Liver (tissue), 9 donors: ENCODE data around the gene ALDH1B1. TPM values are rescaled to one million over a fixed set of nuclear protein-coding genes. Genes with fewer than 3 reads are reported as not detected.

ENCODE experiments used
- DNase-seq: peaks from one replicate; pipeline ENCODE4 v3.0.0-alpha.2; 2017; ENCODE audit warnings: low spot score
- H3K27ac ChIP-seq, 2 donors: one replicate each; pipeline ENCODE4 v1.7.0; 2013; ENCODE audit warnings: inconsistent platforms in 2 of 2, low read length in 2 of 2, control low read depth in 1 of 2, low read depth in 1 of 2, mild to moderate bottlenecking in 1 of 2
- H3K27me3 ChIP-seq, 4 donors: one replicate each; pipeline versions ENCODE4 v1.6.1 to v1.7.0; 2013; ENCODE audit warnings: low read length in 3 of 4, inconsistent platforms in 1 of 4, mild to moderate bottlenecking in 1 of 4, moderate library complexity in 1 of 4; ENCODE audit not compliant: control insufficient read depth in 4 of 4, insufficient read depth in 4 of 4
- H3K36me3 ChIP-seq, 4 donors: one replicate each; pipeline versions ENCODE4 v1.6.1 to v1.7.0; 2013; ENCODE audit warnings: low read length in 3 of 4, mild to moderate bottlenecking in 3 of 4, low read depth in 1 of 4, moderate library complexity in 1 of 4; ENCODE audit not compliant: control insufficient read depth in 4 of 4, insufficient read depth in 3 of 4
- H3K4me1 ChIP-seq, 4 donors: one replicate each; pipeline versions ENCODE4 v1.6.1 to v1.7.0; 2013; ENCODE audit warnings: low read length in 3 of 4, mild to moderate bottlenecking in 3 of 4, moderate library complexity in 1 of 4; ENCODE audit not compliant: control insufficient read depth in 4 of 4, insufficient read depth in 4 of 4
- H3K4me3 ChIP-seq, 3 donors: one replicate each; pipeline versions ENCODE4 v1.6.1 to v1.7.0; 2013; ENCODE audit warnings: low read length in 3 of 3, control low read depth in 1 of 3, low read depth in 1 of 3, mild to moderate bottlenecking in 1 of 3
- H3K9ac ChIP-seq, 2 donors: one replicate each; pipeline ENCODE4 v1.7.0; 2013; ENCODE audit warnings: low read length in 2 of 2, mild to moderate bottlenecking in 2 of 2, moderate library complexity in 2 of 2, control low read depth in 1 of 2, low read depth in 1 of 2
- H3K9me3 ChIP-seq, 4 donors: one replicate each; pipeline versions ENCODE4 v1.6.1 to v1.7.0; 2013; ENCODE audit warnings: low read length in 3 of 4; ENCODE audit not compliant: control insufficient read depth in 4 of 4
- EGR1 ChIP-seq, 2 donors: IDR thresholded peaks; 2 replicates each; pipeline ENCODE4 v1.6.1; 2016 to 2018; ENCODE audit warnings: antibody characterized with exemption in 2 of 2, low read depth in 2 of 2
- FOXA1 ChIP-seq: IDR thresholded peaks from 2 replicates; pipeline ENCODE4 v1.6.1; 2016; ENCODE audit warnings: antibody characterized with exemption
- FOXA2 ChIP-seq: IDR thresholded peaks from 2 replicates; pipeline ENCODE4 v1.6.1; 2016; ENCODE audit warnings: antibody characterized with exemption
- GABPA ChIP-seq, 2 donors: IDR thresholded peaks in 1 of 2; conservative IDR thresholded peaks in 1 of 2; 2 replicates each; pipeline ENCODE4 v1.6.1; 2016; ENCODE audit warnings: antibody characterized with exemption in 2 of 2, mild to moderate bottlenecking in 1 of 2, moderate library complexity in 1 of 2
- HNF4G ChIP-seq: IDR thresholded peaks from 2 replicates; pipeline ENCODE4 v1.6.1; 2016; ENCODE audit warnings: antibody characterized with exemption
- JUND ChIP-seq, 2 donors: IDR thresholded peaks; 2 replicates each; pipeline ENCODE4 v1.6.1; 2016; ENCODE audit warnings: antibody characterized with exemption in 2 of 2
- NR2F2 ChIP-seq: IDR thresholded peaks from 2 replicates; pipeline ENCODE4 v1.6.1; 2016; ENCODE audit warnings: antibody characterized with exemption
- RAD21 ChIP-seq, 2 donors: IDR thresholded peaks; 2 replicates each; pipeline ENCODE4 v1.6.1; 2016; ENCODE audit warnings: antibody characterized with exemption in 2 of 2, mild to moderate bottlenecking in 2 of 2
- RXRA ChIP-seq, 2 donors: IDR thresholded peaks; 2 replicates each; pipeline ENCODE4 v1.6.1; 2017 to 2018; ENCODE audit warnings: antibody characterized with exemption in 2 of 2, mild to moderate bottlenecking in 1 of 2
- SP1 ChIP-seq: IDR thresholded peaks from 2 replicates; pipeline ENCODE4 v1.6.1; 2018; ENCODE audit warnings: antibody characterized with exemption, mild to moderate bottlenecking
- TAF1 ChIP-seq: conservative IDR thresholded peaks from 2 replicates; pipeline ENCODE4 v1.6.1; 2016; ENCODE audit warnings: antibody characterized with exemption, mild to moderate bottlenecking
- YY1 ChIP-seq: IDR thresholded peaks from 2 replicates; pipeline ENCODE4 v1.6.1; 2016; ENCODE audit warnings: antibody characterized with exemption, mild to moderate bottlenecking
- WGBS: extraction: QIAGEN DNeasy Blood & Tissue Kit; methylation state at CpG from one replicate; pipeline ENCODE4 v1.1.7; 2013; 5-methylcytosine and 5-hydroxymethylcytosine counted together
- polyA plus RNA-seq, 2 donors: library from polyadenylated mRNA; stranded (reverse) in 1 of 2; unstranded in 1 of 2; fragments of 200-250 nt in 1 of 2; fragments of >200 nt in 1 of 2; fragmentation: Nextera tagmentation in 1 of 2; extraction: Ambion mirVana in 1 of 2; gene quantifications; one replicate each; pipeline versions ENCODE4 v1.2.1 to v1.2.3, GENCODE V29; 2013 to 2015
- total RNA-seq, 2 donors: library from RNA; depleted of rRNA; stranded (reverse); fragments of >200 nt; gene quantifications; one replicate each; pipeline ENCODE4 v1.2.3, GENCODE V29; 2014
- TF ChIP-seq, protein P1 (sequence below): IDR thresholded peaks from 2 replicates; pipeline ENCODE4 v1.6.1; 2016; ENCODE audit warnings: antibody characterized with exemption
- TF ChIP-seq, protein P2 (sequence below): IDR thresholded peaks from 2 replicates; pipeline ENCODE4 v1.6.1; 2016; ENCODE audit warnings: antibody characterized with exemption
- TF ChIP-seq, protein P3 (sequence below): fragments of 150-350 bp; IDR thresholded peaks from 2 replicates; pipeline ENCODE4 v1.5.1; 2017; ENCODE audit warnings: improper control_type of control experiment, low read depth, low read length; ENCODE audit not compliant: missing input control
- TF ChIP-seq, protein P4 (sequence below): IDR thresholded peaks from 2 replicates; pipeline ENCODE4 v1.6.1; 2016; ENCODE audit warnings: antibody characterized with exemption
- donor health status: healthy.
- donor health status: healthy.
- donor health status: healthy.
- donor health status: healthy.
- donor health status: healthy.

ALDH1B1 gene
- total and polyA plus RNA-seq, 4 donors = 18.9 to 73.9 (median 52.6) TPM

DNA sequence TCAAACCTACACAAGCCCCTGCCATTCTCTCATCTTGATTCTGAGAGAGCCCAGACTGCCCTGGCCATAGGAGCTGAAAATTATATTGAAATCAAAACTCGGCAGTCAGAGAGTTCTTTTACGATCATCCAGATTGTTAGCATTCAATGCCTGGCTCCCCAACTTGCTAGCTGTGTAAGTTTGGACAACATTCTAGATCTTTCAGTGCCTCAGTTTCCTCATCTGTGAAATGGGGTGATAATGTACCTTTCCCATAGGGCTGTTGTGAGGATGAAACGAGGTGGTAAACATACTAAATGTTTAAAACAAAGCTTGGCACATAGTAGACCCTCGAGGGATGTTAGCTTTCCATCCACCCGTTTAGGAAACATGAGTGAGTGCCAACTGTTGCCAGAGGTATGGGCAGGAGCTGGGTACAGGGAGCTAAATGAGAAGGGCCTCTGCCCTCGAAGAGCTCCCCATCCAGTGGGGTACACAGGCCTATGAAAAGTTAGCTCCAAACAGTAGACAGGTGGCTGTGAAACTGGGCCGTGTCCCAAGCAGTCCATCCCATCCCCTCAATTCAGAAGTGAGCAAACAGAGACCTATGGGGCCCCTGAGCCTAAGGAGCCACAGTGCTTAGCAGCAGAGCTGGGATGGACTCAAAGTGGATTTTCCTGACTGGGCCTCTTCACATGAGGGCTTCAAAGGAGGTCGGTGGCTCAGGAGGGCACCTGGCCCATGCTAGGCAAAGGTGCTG, 49.0 kb downstream of the ALDH1B1 start:
- Histone ChIP-seq H3K9ac (no peak overlapping the region), H3K27ac (no peak overlapping the region), H3K36me3 (no peaks in the 10 kb centered on the region), H3K4me1 (peaks cover 0 to 13% (median 7%) of the 10 kb centered on the region in 4 donors), H3K9me3 (no peaks in the 10 kb centered on the region), H3K27me3 (no peaks in the 10 kb centered on the region), H3K4me3 (no peak overlapping the region)
- TF ChIP-seq SP1 = no peak
- TF ChIP-seq YY1 = no peak
- no peak for TF ChIP-seq GABPA (IDR thresholded peaks at IDR 0.05 in 1 of 2, conservative IDR thresholded peaks at IDR 0.05 in 1 of 2)
- no peak for TF ChIP-seq JUND (IDR thresholded peaks at IDR 0.05)
- TF ChIP-seq, protein P1, sequence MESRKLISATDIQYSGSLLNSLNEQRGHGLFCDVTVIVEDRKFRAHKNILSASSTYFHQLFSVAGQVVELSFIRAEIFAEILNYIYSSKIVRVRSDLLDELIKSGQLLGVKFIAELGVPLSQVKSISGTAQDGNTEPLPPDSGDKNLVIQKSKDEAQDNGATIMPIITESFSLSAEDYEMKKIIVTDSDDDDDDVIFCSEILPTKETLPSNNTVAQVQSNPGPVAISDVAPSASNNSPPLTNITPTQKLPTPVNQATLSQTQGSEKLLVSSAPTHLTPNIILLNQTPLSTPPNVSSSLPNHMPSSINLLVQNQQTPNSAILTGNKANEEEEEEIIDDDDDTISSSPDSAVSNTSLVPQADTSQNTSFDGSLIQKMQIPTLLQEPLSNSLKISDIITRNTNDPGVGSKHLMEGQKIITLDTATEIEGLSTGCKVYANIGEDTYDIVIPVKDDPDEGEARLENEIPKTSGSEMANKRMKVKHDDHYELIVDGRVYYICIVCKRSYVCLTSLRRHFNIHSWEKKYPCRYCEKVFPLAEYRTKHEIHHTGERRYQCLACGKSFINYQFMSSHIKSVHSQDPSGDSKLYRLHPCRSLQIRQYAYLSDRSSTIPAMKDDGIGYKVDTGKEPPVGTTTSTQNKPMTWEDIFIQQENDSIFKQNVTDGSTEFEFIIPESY = no peak
- TF ChIP-seq NR2F2 = no peak
- TF ChIP-seq, protein P2, sequence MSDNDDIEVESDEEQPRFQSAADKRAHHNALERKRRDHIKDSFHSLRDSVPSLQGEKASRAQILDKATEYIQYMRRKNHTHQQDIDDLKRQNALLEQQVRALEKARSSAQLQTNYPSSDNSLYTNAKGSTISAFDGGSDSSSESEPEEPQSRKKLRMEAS = no peak
- TF ChIP-seq TAF1 = no peak
- TF ChIP-seq RXRA (IDR thresholded peaks at IDR 0.05) = no peak
- TF ChIP-seq EGR1 (IDR thresholded peaks at IDR 0.05; ENCODE audit: low read depth in 2 of 2) = no peak
- TF ChIP-seq, protein P3, sequence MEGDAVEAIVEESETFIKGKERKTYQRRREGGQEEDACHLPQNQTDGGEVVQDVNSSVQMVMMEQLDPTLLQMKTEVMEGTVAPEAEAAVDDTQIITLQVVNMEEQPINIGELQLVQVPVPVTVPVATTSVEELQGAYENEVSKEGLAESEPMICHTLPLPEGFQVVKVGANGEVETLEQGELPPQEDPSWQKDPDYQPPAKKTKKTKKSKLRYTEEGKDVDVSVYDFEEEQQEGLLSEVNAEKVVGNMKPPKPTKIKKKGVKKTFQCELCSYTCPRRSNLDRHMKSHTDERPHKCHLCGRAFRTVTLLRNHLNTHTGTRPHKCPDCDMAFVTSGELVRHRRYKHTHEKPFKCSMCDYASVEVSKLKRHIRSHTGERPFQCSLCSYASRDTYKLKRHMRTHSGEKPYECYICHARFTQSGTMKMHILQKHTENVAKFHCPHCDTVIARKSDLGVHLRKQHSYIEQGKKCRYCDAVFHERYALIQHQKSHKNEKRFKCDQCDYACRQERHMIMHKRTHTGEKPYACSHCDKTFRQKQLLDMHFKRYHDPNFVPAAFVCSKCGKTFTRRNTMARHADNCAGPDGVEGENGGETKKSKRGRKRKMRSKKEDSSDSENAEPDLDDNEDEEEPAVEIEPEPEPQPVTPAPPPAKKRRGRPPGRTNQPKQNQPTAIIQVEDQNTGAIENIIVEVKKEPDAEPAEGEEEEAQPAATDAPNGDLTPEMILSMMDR = no peak
- no peak for TF ChIP-seq HNF4G
- no peak for TF ChIP-seq FOXA1
- DNase-seq = no peak
- 88% methylated on average over 8 of the region's 8 CpGs for WGBS

DNA sequence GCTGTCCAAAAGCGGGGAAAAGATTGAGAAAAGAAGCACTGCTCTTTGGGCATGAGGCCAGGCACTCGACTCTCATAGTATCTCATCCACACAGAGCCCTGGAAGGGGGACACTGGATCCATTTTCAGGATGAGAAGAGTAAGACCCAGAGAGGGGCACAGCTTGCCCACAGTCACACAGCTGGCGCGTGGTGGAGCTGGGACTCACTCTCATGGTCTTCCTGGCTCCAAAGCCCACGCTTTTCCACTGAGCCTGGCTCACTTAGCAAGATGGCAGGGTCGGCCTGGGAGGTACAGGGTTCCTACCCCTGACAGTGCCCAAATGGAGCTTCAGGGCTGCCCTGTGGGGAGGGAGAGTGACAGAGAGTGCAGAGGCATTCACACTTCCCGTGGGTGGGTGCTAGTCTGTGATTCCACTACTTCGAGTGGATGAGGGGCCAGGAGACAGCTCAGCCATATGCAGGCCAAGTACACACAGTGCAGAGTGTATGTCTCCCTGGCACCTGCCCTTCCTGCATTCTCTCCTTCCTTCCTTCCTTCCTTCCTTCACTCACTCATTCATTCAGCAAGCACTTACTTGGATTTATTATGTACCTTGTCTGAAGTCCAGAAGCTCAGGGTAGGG, 50.1 kb downstream of the ALDH1B1 start:
- no peak for DNase-seq
- peaks cover 0 to 5% (median 4%) of the 10 kb centered on the region in 4 donors for H3K4me1 ChIP-seq
- H3K27ac ChIP-seq = no peak overlapping the region
- H3K9me3 ChIP-seq = no peaks in the 10 kb centered on the region
- no peaks in the 10 kb centered on the region for H3K36me3 ChIP-seq
- 81% methylated on average over 8 of the region's 8 CpGs for WGBS
- H3K9ac ChIP-seq = no peak overlapping the region
- no peaks in the 10 kb centered on the region for H3K27me3 ChIP-seq
- TF ChIP-seq, protein P2 = no peak
- TF ChIP-seq, protein P1 = no peak
- TF ChIP-seq FOXA2 (no peak), EGR1 (IDR thresholded peaks at IDR 0.05; ENCODE audit: low read depth in 2 of 2) (no peak), SP1 (no peak), YY1 (no peak), RAD21 (IDR thresholded peaks at IDR 0.05) (no peak)
- TF ChIP-seq, protein P4, sequence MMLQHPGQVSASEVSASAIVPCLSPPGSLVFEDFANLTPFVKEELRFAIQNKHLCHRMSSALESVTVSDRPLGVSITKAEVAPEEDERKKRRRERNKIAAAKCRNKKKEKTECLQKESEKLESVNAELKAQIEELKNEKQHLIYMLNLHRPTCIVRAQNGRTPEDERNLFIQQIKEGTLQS = no peak
- no peak overlapping the region for H3K4me3 ChIP-seq
